Naive thymus-derived CD4-positive, alpha-beta T cell (primary cell): ENCODE data around the gene TTC39C. TPM values are rescaled to one million over a fixed set of nuclear protein-coding genes. Genes with fewer than 3 reads are reported as not detected.

ENCODE experiments used
- ATAC-seq: fragments of 150-1000 bp; cut with Tn5 transposase; 2 replicates; pipeline ENCODE4 v1.10.0; 2021; ENCODE audit warnings: mild to moderate bottlenecking, moderate library complexity
- CTCF ChIA-PET: fragments of 350-600 bp; sonication (Branson Sonifier 250); formaldehyde crosslinking; loops from one replicate; lab custom pipeline; 2021; ENCODE audit warnings: antibody characterized with exemption; lab: Charles Lee
- POLR2A ChIA-PET: fragments of 350-600 bp; sonication (Branson Sonifier 250); formaldehyde crosslinking; loops from one replicate; lab custom pipeline; 2021; ENCODE audit warnings: antibody characterized with exemption, inconsistent platforms; lab: Charles Lee
- DNase-seq, 9 donors: peaks; one replicate each; pipeline versions ENCODE4 v3.0.0 to v3.0.0-alpha.2; 2020 to 2022; ENCODE audit warnings: mixed read lengths in 1 of 9
- H3K27ac ChIP-seq: one replicate; pipeline ENCODE4 v1.7.0; 2013; ENCODE audit warnings: mild to moderate bottlenecking, low read depth, low read length, moderate library complexity
- H3K27me3 ChIP-seq, 2 donors: one replicate each; pipeline ENCODE4 v1.7.0; 2013; ENCODE audit warnings: low read length in 2 of 2, mild to moderate bottlenecking in 2 of 2, moderate library complexity in 2 of 2; ENCODE audit not compliant: control insufficient read depth in 2 of 2, insufficient read depth in 2 of 2
- H3K36me3 ChIP-seq, 3 experiments: 1 replicate in 2 of 3; 2 replicates in 1 of 3; pipeline ENCODE4 v1.7.0; 2013; ENCODE audit warnings: low read length in 3 of 3, mild to moderate bottlenecking in 3 of 3, moderate library complexity in 1 of 3; ENCODE audit not compliant: insufficient read depth in 3 of 3, control insufficient read depth in 2 of 3
- H3K4me1 ChIP-seq, 2 donors: one replicate each; pipeline ENCODE4 v1.7.0; 2013; ENCODE audit warnings: low read length in 2 of 2, mild to moderate bottlenecking in 2 of 2, moderate library complexity in 1 of 2; ENCODE audit not compliant: control insufficient read depth in 2 of 2, insufficient read depth in 2 of 2
- H3K4me3 ChIP-seq: 2 replicates; pipeline ENCODE4 v1.7.0; 2013; ENCODE audit warnings: mild to moderate bottlenecking, low read length
- H3K9me3 ChIP-seq, 3 experiments: 1 replicate in 2 of 3; 2 replicates in 1 of 3; pipeline ENCODE4 v1.7.0; 2013; ENCODE audit warnings: low read length in 3 of 3; ENCODE audit not compliant: control insufficient read depth in 2 of 3
- H3K27ac Mint-ChIP-seq, 9 donors: one replicate each; pipeline ENCODE4 v1.8.0; 2020 to 2022; ENCODE audit warnings: mixed read lengths in 9 of 9, mild to moderate bottlenecking in 8 of 9, moderate library complexity in 5 of 9, inconsistent platforms in 2 of 9
- H3K27me3 Mint-ChIP-seq, 5 donors: one replicate each; pipeline ENCODE4 v1.8.0; 2021 to 2022; ENCODE audit warnings: mixed read lengths in 5 of 5, mild to moderate bottlenecking in 1 of 5
- H3K36me3 Mint-ChIP-seq, 5 donors: one replicate each; pipeline ENCODE4 v1.8.0; 2020 to 2022; ENCODE audit warnings: mixed read lengths in 5 of 5, mild to moderate bottlenecking in 3 of 5, inconsistent platforms in 1 of 5
- H3K4me1 Mint-ChIP-seq, 7 donors: one replicate each; pipeline ENCODE4 v1.8.0; 2020 to 2022; ENCODE audit warnings: mixed read lengths in 7 of 7, mild to moderate bottlenecking in 3 of 7, inconsistent platforms in 1 of 7
- H3K4me3 Mint-ChIP-seq, 10 donors: one replicate each; pipeline ENCODE4 v1.8.0; 2020 to 2022; ENCODE audit warnings: mild to moderate bottlenecking in 10 of 10, mixed read lengths in 10 of 10, moderate library complexity in 6 of 10, inconsistent platforms in 2 of 10
- H3K9me3 Mint-ChIP-seq, 11 donors: one replicate each; pipeline ENCODE4 v1.8.0; 2020 to 2022; ENCODE audit warnings: mixed read lengths in 11 of 11, mild to moderate bottlenecking in 4 of 11, inconsistent platforms in 1 of 11, moderate library complexity in 1 of 11
- intact Hi-C, 2 donors: fragments of 100-400 bp; cut with micrococcal nuclease; formaldehyde crosslinking; loops; one replicate each; pipeline ENCODE4 v1.15.1; 2023
- polyA plus RNA-seq, 2 donors: library from polyadenylated mRNA; unstranded; fragments of 300-500 nt; fragmentation: Illumina TruSeq; gene quantifications; one replicate each; pipeline ENCODE4 v1.2.3, GENCODE V29; 2021
- total RNA-seq, 6 experiments: library from RNA in 5 of 6; stranded (reverse) in 5 of 6; gene quantifications; 1 replicate in 5 of 6; 2 replicates in 1 of 6; pipeline ENCODE4 v1.2.3 and lab custom pipeline; 2021 to 2026

TTC39C gene
- total and polyA plus RNA-seq, 7 experiments from 2014 or later = 51.4 to 98.8 (median 87.7) TPM

DNA sequence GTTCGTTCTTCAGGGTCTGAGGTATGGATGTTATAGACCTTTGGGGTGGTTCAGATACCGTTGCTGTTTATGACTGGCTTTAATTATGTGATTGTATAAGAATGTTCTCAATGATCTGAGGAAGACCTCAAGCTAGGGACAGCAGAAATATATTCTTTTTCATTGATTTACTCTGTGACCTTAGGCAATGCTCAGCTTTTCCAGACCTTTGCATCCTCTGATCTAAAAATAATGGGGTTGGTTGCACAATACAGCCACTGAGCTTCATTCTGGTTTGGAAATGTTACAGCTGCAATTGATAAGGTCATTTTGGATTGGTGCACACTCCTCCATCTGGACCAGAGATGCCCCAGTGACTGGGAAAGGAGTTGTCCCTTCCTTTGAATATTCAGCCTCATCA lies 107.1 kb downstream of the TTC39C start:
- no peak for DNase-seq
- no peak overlapping the region for H3K27ac ChIP-seq
- H3K4me3 ChIP-seq = no peak overlapping the region
- peaks cover 23 to 72% (median 25%) of the 10 kb centered on the region in 3 experiments for H3K36me3 ChIP-seq
- H3K27me3 ChIP-seq = no peaks in the 10 kb centered on the region
- intact Hi-C loops = no loop called here
- Mint-ChIP-seq H3K27ac (peak overlapping the region in 1 of 9 donors; percentile 69), H3K4me3 (no peak overlapping the region), H3K27me3 (no peaks in the 10 kb centered on the region), H3K9me3 (no peaks in the 10 kb centered on the region), H3K4me1 (peaks cover 0 to 19% (median 7%) of the 10 kb centered on the region in 7 donors), H3K36me3 (peaks cover 6 to 43% (median 20%) of the 10 kb centered on the region in 5 donors)
- POLR2A ChIA-PET = interaction anchor here (0.6 to 1.3 kb wide), 2 partner anchors 153 to 154 kb away, joined by 3 to 4 read pairs; no protein-coding TSS in a partner anchor
- CTCF ChIA-PET = no interaction called here
- no peak for ATAC-seq
- H3K9me3 ChIP-seq = no peaks in the 10 kb centered on the region
- peaks cover 0 to 6% of the 10 kb centered on the region in 2 donors for H3K4me1 ChIP-seq

DNA sequence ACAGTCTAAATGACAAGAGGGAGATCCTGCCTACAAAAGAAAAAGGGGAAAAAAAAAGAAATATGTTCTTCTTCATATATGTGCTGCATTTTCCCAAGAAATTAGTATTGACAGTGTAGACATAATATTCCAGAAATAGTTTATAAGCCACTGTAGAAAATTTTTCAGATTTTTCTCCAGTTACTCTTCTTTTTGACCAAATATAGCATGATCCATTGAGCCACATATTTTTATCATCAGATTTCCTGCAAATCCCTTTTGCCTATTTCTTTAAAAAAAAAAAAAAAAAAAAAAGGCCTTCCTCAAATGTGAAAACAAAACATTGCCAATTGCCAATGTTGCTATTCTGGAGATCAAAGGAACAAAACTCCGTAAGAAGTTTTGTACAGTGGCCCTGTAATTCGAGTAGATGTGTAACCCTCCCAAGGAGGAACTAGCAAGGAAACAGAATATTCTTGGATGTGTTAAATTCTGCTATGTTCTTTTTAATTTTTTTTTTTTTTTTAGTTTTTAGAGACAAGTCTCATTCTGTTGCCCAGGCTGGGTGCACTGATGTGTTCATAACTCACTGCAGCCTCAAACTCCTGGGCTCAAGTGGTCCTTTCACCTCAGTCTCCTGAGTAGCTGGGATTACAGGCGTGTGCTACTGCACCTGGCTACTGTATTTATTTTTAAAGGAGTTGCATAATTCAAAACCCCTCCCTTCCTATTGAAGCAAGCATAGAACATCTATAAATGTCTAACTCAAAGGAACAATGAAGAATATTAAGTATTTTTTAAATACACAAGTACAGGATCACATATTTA lies 111.8 kb downstream of the TTC39C start:
- no peaks in the 10 kb centered on the region for H3K27me3 Mint-ChIP-seq
- H3K27ac Mint-ChIP-seq = peak overlapping the region in 4 of 9 donors; percentile 44 to 59 (median 52)
- intact Hi-C loops = no loop called here
- CTCF ChIA-PET = interaction anchor here (0.7 to 1.0 kb wide), 2 partner anchors 12 to 611 kb away, joined by 3 to 4 read pairs; partner anchors contain the start of gene CABYR
- H3K9me3 ChIP-seq = no peaks in the 10 kb centered on the region
- POLR2A ChIA-PET = no interaction called here
- peaks cover 15 to 49% (median 35%) of the 10 kb centered on the region in 5 donors for H3K36me3 Mint-ChIP-seq
- no peak for ATAC-seq
- no peak overlapping the region for H3K4me3 Mint-ChIP-seq
- no peak for DNase-seq
- H3K4me1 Mint-ChIP-seq = peaks cover 0 to 11% (median 3%) of the 10 kb centered on the region in 7 donors
- H3K27me3 ChIP-seq = no peaks in the 10 kb centered on the region
- H3K4me1 ChIP-seq = no peaks in the 10 kb centered on the region
- no peak overlapping the region for H3K27ac ChIP-seq
- no peaks in the 10 kb centered on the region for H3K9me3 Mint-ChIP-seq
- no peak overlapping the region for H3K4me3 ChIP-seq
- H3K36me3 ChIP-seq = peaks cover 30 to 75% (median 38%) of the 10 kb centered on the region in 3 experiments

GRCh38 chr18:24127735-24128134 lies 113.2 kb downstream of the TTC39C start:
- H3K9me3 Mint-ChIP-seq = no peaks in the 10 kb centered on the region
- H3K4me3 Mint-ChIP-seq = no peak overlapping the region
- Histone ChIP-seq H3K27ac (no peak overlapping the region), H3K9me3 (no peaks in the 10 kb centered on the region), H3K27me3 (no peaks in the 10 kb centered on the region), H3K4me3 (no peak overlapping the region), H3K4me1 (no peaks in the 10 kb centered on the region), H3K36me3 (peaks cover 38 to 77% (median 39%) of the 10 kb centered on the region in 3 experiments)
- intact Hi-C loops = no loop called here
- ChIA-PET CTCF (interaction anchor here (1.0 kb wide), 1 partner anchor 11 kb away, joined by 3 read pairs; the partner anchor contains the start of gene CABYR), POLR2A (no interaction called here)
- H3K27me3 Mint-ChIP-seq = no peaks in the 10 kb centered on the region
- H3K27ac Mint-ChIP-seq = peak overlapping the region in 7 of 9 donors; percentile 35 to 87 (median 36)
- H3K36me3 Mint-ChIP-seq = peaks cover 15 to 40% (median 31%) of the 10 kb centered on the region in 5 donors
- no peak for ATAC-seq
- H3K4me1 Mint-ChIP-seq = peaks cover 0 to 11% (median 3%) of the 10 kb centered on the region in 7 donors
- no peak for DNase-seq

DNA sequence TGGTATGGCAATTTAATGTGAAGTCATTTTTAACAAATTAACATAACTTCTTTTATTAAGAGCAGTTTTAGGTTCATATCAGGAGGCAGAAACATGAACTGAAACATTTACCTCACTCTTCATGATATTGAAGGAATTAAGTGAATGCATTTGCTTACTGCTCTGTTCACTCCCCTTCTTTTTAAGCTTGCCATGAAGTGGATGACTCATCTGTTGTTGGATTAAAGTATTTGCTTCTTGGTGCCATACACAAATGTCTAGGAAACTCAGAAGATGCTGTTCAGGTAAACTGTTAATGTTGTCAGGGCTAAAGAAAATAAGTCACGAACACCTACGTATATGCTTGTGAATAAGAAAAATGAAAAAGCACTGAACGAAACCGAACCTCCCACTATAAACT lies 114.1 kb downstream of the TTC39C start:
- no peaks in the 10 kb centered on the region for H3K27me3 ChIP-seq
- ATAC-seq = no peak
- H3K4me3 ChIP-seq = no peak overlapping the region
- H3K4me3 Mint-ChIP-seq = no peak overlapping the region
- H3K36me3 Mint-ChIP-seq = peaks cover 15 to 41% (median 33%) of the 10 kb centered on the region in 5 donors
- CTCF ChIA-PET = no interaction called here
- H3K4me1 ChIP-seq = no peaks in the 10 kb centered on the region
- H3K4me1 Mint-ChIP-seq = peaks cover 0 to 11% (median 3%) of the 10 kb centered on the region in 7 donors
- no peaks in the 10 kb centered on the region for H3K9me3 ChIP-seq
- H3K27ac ChIP-seq = peak overlapping the region; percentile 21
- no peaks in the 10 kb centered on the region for H3K27me3 Mint-ChIP-seq
- no peaks in the 10 kb centered on the region for H3K9me3 Mint-ChIP-seq
- POLR2A ChIA-PET = no interaction called here
- peak overlapping the region in 6 of 9 donors; percentile 4 to 79 (median 53) for H3K27ac Mint-ChIP-seq
- intact Hi-C loops = no loop called here
- H3K36me3 ChIP-seq = peaks cover 43 to 73% (median 46%) of the 10 kb centered on the region in 3 experiments
- DNase-seq = no peak

- ChIA-PET CTCF (no interaction called here), POLR2A (no interaction called here)
- intact Hi-C loops = no loop called here
- H3K4me1 Mint-ChIP-seq = peaks cover 0 to 10% (median 3%) of the 10 kb centered on the region in 7 donors
- H3K27me3 ChIP-seq = no peaks in the 10 kb centered on the region
- DNase-seq (no peak), ATAC-seq (no peak)
- peaks cover 12 to 37% (median 31%) of the 10 kb centered on the region in 5 donors for H3K36me3 Mint-ChIP-seq
- H3K9me3 Mint-ChIP-seq = no peaks in the 10 kb centered on the region
- no peak overlapping the region for H3K27ac Mint-ChIP-seq
- no peaks in the 10 kb centered on the region for H3K27me3 Mint-ChIP-seq
- H3K4me1 ChIP-seq = no peaks in the 10 kb centered on the region
- no peaks in the 10 kb centered on the region for H3K9me3 ChIP-seq
- H3K4me3 Mint-ChIP-seq = no peak overlapping the region
- H3K4me3 ChIP-seq = no peak overlapping the region
- H3K36me3 ChIP-seq = peaks cover 38 to 67% (median 41%) of the 10 kb centered on the region in 3 experiments
- H3K27ac ChIP-seq = no peak overlapping the region
Observed at GRCh38 chr18:24130494-24130893, 115.9 kb downstream of the TTC39C start.

DNA sequence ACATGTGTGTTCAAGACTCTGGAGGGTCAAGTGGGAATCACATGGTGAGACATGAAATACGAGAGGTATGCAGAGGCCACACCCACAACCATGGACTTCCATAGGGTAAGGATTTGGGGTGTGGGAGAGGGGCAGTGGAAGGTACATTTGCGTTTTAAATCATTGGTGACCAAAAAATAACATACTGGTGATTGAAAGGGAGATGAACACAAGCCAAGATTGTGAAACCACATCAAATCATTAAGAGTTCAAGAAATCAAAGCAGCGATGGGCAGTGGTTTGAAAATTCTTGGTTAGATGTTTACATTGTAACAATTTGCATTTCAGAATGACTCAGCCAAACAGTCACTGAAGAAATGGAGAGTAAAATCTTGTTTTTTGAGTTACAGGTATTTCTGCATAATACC lies 122.4 kb downstream of the TTC39C start:
- Mint-ChIP-seq H3K27ac (peak overlapping the region in 8 of 9 donors; percentile 6 to 83 (median 54)), H3K4me1 (peaks cover 12 to 32% (median 26%) of the 10 kb centered on the region in 7 donors), H3K9me3 (peaks cover 0 to 9% (median 0%) of the 10 kb centered on the region in 11 donors), H3K36me3 (peaks cover 0 to 15% (median 9%) of the 10 kb centered on the region in 5 donors), H3K4me3 (peak overlapping the region in 6 of 10 donors; percentile 19 to 97 (median 52)), H3K27me3 (peaks cover 5 to 26% (median 10%) of the 10 kb centered on the region in 5 donors)
- intact Hi-C loops = loop anchor here in 1 of 2 donors (5.0 kb wide), 1 partner anchor 635 kb away; the partner anchor contains the start of gene RMC1
- Histone ChIP-seq H3K4me3 (no peak overlapping the region), H3K36me3 (peaks cover 5 to 15% (median 14%) of the 10 kb centered on the region in 3 experiments), H3K4me1 (peaks cover 11 to 13% of the 10 kb centered on the region in 2 donors), H3K27me3 (peaks cover 0 to 3% of the 10 kb centered on the region in 2 donors), H3K27ac (no peak overlapping the region), H3K9me3 (no peaks in the 10 kb centered on the region)
- ATAC-seq = no peak
- DNase-seq = no peak
- POLR2A ChIA-PET = interaction anchor here (0.7 kb wide), 1 partner anchor 18 kb away, joined by 3 read pairs; no protein-coding TSS in a partner anchor
- CTCF ChIA-PET = no interaction called here
